ENCODE data around the gene MYMK.

Gene MYMK

DNA sequence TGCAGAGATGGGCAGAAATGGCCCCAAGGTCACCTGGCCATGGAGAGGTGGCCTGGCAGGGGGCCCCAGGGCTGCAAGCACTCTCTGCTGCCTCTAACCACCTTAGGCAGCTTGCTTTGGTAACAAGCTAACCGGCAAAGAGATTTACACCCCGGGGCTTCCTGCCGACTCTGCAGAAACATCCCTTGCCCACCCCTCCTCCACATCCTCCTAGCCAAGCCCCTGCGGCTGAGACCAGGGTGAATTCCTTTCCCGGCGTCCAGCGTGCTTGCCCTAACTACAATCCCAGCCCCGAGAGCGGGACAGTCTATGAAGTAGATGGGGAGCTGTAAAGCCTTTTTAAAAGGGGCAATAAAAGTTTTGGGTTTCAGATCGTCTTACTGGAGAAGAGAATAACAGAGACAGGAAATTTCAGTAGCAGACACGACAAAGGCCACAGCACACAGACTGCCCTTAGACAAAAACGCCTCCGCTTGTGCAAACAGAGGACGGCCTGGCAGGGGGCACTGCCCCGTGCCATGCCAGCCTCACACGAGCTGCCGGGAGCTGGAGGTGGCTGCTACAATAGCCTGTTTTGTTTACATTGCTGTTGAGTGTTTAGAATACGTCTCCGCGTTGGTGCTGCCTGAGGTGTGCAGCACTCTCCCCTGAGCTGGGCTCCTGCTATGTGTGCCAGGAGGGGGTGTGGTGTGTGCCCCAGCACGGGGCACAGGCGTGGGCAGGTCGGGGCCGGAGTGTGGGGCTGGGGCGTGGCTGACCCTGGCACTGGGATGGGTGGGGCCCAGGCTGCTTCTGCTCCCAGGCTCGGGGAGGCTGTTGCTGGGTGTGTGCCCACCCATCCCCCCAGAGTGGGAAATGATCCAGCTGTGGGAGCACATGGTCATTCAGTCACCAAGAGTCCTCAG is 15.3 kb downstream of the MYMK start:
- in situ Hi-C loops (cut with HindIII; ENCODE audit: low pct_unique_long_range_greater_than_20kb, low sequenced_read_pairs): no loop called here
- peak; percentile 62 to 69 for DNase-seq (ENCODE audit: low read depth in 1 of 2, low spot score in 1 of 2)
- TF ChIP-seq JUND (IDR thresholded peaks at IDR 0.05; ENCODE audit: low read depth): no peak

GRCh38 chr9:133508046-133508445 is 16.7 kb downstream of the MYMK start:
- no peak for DNase-seq (ENCODE audit: low read depth in 1 of 2, low spot score in 1 of 2)
- in situ Hi-C loops (cut with HindIII; ENCODE audit: low pct_unique_long_range_greater_than_20kb, low sequenced_read_pairs): no loop called here
- TF ChIP-seq JUND (IDR thresholded peaks at IDR 0.05; ENCODE audit: low read depth): no peak

GRCh38 chr9:133507246-133507965 is 17.4 kb downstream of the MYMK start:
- TF ChIP-seq JUND (IDR thresholded peaks at IDR 0.05; ENCODE audit: low read depth): no peak
- in situ Hi-C loops (cut with HindIII; ENCODE audit: low pct_unique_long_range_greater_than_20kb, low sequenced_read_pairs): no loop called here
- no peak for DNase-seq (ENCODE audit: low read depth in 1 of 2, low spot score in 1 of 2)

DNA sequence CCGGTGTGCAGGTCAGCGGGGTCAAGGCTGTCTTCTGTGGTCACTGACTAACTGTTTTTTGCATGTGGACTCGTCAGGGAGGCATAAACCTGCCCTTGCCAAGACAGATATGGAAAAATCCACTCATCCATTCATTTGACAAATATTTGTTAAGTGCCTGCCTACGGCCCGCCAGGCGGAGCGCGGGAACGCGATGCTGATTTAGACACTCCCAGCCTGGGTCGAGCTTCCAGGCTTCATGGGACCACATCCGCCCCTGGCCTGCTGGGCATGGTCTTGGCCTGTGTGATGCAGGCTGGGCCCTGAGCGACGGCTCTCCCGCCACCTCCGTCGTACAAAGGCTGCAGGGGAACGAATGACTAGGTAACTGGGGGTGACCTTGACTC is 18.1 kb downstream of the MYMK start:
- in situ Hi-C loops (cut with HindIII; ENCODE audit: low pct_unique_long_range_greater_than_20kb, low sequenced_read_pairs): no loop called here
- TF ChIP-seq JUND (IDR thresholded peaks at IDR 0.05; ENCODE audit: low read depth): no peak
- DNase-seq (ENCODE audit: low read depth in 1 of 2, low spot score in 1 of 2): peak in 1 of 2 experiments; percentile 28

GRCh38 chr9:133505901-133506652 is 18.7 kb downstream of the MYMK start:
- DNase-seq (ENCODE audit: low read depth in 1 of 2, low spot score in 1 of 2): no peak
- in situ Hi-C loops (cut with HindIII; ENCODE audit: low pct_unique_long_range_greater_than_20kb, low sequenced_read_pairs): no loop called here
- no peak for TF ChIP-seq JUND (IDR thresholded peaks at IDR 0.05; ENCODE audit: low read depth)

DNA sequence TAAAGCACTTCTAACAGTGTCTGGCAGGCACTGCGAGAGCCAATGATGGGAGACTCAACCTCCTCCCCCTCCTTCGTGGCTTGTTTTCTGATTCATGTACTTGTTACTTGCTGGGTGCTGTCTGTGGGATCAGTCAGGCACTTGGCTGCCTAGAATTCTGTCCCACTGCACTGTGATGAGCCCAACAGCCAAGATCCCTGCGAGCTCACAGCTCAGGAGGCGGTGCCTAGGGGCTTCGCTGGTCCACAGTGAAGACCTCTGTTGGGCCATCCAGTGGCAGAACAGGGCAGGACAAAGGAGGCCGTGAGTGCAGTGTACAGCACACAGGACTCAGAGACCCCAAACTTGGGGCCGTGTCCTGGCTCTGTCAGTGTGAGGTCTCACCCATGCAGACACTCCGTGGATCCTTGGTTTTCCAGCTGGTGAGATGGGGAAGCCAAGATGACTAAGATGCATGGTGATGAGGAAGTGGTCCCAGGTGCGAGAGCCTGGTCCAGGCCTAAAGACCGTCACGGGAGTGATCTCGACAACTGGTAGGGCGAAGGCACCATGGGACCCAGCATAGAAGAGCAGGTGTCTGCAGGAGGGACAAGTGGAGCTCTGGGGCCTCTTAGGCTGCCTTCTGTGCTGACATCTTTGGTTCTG is 19.5 kb downstream of the MYMK start:
- in situ Hi-C loops (cut with HindIII; ENCODE audit: low pct_unique_long_range_greater_than_20kb, low sequenced_read_pairs): no loop called here
- TF ChIP-seq JUND (IDR thresholded peaks at IDR 0.05; ENCODE audit: low read depth): no peak
- no peak for DNase-seq (ENCODE audit: low read depth in 1 of 2, low spot score in 1 of 2)

DNA sequence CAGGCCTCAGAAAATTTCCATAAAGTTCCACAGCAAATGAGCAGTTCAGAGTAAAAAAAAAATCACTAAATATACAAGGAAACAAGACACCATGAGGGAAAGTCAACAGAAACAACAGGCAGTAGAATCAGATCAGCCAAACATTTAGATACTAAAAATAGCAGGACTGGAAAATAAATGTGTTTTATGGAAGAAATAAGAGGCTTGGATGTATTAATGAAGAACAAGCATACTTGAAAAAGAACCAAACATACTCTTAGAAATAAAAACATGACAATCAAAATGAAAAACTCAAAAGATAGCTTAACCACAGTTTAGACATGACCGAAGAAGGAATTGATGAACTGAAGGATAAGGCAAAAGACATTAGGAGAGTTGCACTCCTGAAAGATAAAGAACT is 22.6 kb downstream of the MYMK start:
- no peak for DNase-seq (ENCODE audit: low read depth in 1 of 2, low spot score in 1 of 2)
- no peak for TF ChIP-seq JUND (IDR thresholded peaks at IDR 0.05; ENCODE audit: low read depth)
- in situ Hi-C loops (cut with HindIII; ENCODE audit: low pct_unique_long_range_greater_than_20kb, low sequenced_read_pairs): no loop called here

GRCh38 chr9:133499892-133500270 is 24.9 kb downstream of the MYMK start:
- TF ChIP-seq JUND (IDR thresholded peaks at IDR 0.05; ENCODE audit: low read depth): no peak
- in situ Hi-C loops (cut with HindIII; ENCODE audit: low pct_unique_long_range_greater_than_20kb, low sequenced_read_pairs): no loop called here
- no peak for DNase-seq (ENCODE audit: low read depth in 1 of 2, low spot score in 1 of 2)

DNA sequence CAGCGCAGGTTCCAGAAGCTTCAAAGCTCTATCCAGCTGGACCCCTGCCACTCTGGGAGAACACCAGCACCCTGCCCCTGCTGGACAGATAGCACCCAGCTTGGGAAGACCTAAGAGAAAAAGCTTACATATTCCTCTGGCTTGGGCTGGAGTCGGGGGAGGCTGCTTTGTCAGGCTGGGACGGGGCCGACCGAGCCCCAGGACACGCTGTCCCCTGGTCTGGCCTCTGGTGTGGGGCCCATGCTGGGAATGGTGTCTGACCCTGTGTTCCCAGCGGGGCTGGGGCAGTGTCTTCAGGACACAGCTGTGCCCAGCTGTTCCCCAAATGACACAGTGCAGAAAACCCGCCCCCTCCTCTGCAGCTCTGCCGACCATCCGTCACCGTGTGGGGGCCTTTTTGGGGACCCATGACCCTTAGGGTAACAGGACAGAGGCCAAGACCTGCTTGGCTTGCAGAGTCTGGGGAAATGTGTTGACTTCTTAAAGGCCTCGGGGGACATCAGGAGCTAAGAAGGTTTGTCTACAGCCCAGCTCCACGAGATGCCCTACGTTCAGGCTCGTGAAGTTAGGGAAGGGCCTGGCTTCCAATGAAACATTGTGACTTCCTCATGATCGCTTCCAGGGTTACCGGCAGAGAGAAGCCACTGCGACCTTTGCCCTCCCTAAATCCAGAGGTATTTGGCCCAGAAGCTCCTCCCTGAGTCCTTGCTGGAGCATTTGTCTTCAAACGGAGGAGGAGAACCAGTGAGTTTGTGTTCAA is 25.4 kb downstream of the MYMK start:
- no peak for TF ChIP-seq JUND (IDR thresholded peaks at IDR 0.05; ENCODE audit: low read depth)
- in situ Hi-C loops (cut with HindIII; ENCODE audit: low pct_unique_long_range_greater_than_20kb, low sequenced_read_pairs): no loop called here
- no peak for DNase-seq (ENCODE audit: low read depth in 1 of 2, low spot score in 1 of 2)

GRCh38 chr9:133496861-133497842 is 27.6 kb downstream of the MYMK start:
- in situ Hi-C loops (cut with HindIII; ENCODE audit: low pct_unique_long_range_greater_than_20kb, low sequenced_read_pairs): no loop called here
- TF ChIP-seq JUND (IDR thresholded peaks at IDR 0.05; ENCODE audit: low read depth): no peak
- DNase-seq (ENCODE audit: low read depth in 1 of 2, low spot score in 1 of 2): no peak
